ENCODE data around the gene DBI. TPM values are rescaled to one million over a fixed set of nuclear protein-coding genes. Genes with fewer than 3 reads are reported as not detected.

The DBI gene
- total RNA-seq (40.3 and 45.2 TPM in 2 replicates), polyA plus RNA-seq (69.4 and 81.8 TPM in 2 replicates), polyA minus RNA-seq (28.7 and 55.5 TPM in 2 replicates)
- 96.2 TPM for total RNA-seq (2013)

DNA sequence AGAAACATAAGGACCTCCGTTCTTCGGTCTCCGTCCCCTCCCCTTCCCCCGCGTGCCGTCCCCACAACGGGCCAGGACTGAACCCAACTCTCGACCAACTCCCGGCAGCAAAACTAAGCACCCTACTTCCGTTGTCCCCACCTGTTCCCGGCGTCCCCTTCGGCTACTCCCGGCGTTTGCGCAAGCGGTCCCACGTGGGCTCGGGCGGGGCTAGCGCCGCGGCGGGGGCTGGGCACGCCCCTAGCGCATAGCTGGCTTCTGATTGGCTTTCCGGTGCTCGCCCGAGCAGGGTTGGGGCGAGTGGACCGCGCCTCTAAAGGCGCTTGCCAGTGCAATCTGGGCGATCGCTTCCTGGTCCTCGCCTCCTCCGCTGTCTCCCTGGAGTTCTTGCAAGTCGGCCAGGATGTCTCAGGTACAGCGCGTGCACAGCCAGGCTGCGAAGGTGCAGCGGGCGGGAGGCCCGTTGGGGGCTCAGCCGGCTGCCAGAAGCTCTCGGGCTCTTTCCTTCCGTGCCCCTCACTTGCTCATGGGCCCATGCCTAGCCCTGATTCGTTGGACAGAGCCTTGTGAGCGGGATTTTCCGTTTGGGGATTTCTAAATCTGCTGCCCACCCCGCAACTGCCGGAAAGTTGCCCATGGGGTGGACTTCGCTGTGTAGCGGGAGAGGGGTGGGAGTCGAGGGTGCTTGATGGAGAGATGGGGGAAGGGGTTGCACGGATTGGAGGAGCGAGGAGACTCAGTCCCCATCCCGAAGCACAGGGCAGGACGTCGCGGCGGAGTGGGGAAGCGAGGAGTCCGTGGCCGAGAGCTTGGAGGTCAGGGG, at the start of gene DBI, which contains the start of gene C2orf76:
TSS of gene DBI (plus strand) at position 329 of the 823 bp plus-strand sequence. CDS start at position 404, 75 bp downstream.
TSS of gene C2orf76 (minus strand) at position 186 of the 823 bp plus-strand sequence. CDS start 26,875 bp downstream, outside the sequence.
- peaks cover 17% of the 10 kb centered on the region for H4K20me1 ChIP-seq (ENCODE audit: control insufficient read depth, insufficient read depth, low read length, poor library complexity, severe bottlenecking)
- peak within 1 kb of the TSS; percentile 95 for H3K4me2 ChIP-seq (replicated peaks; ENCODE audit: low read depth, low read length, poor library complexity, severe bottlenecking)
- peaks cover 2% of the 10 kb centered on the region for H3K9me3 Mint-ChIP-seq (ENCODE audit: insufficient read depth)
- peaks cover 57% of the 10 kb centered on the region for H3K4me1 Mint-ChIP-seq
- H3K79me2 ChIP-seq (ENCODE audit: control insufficient read depth, insufficient read depth, low read length), result peaks cover 48% of the 10 kb centered on the region
- WGBS (ENCODE audit: insufficient coverage), result under 1% methylated on average over 65 of the region's 65 CpGs
- H3K9ac ChIP-seq (ENCODE audit: low read length), result peak within 1 kb of the TSS; percentile 94
- ATAC-seq (ENCODE audit: low read depth) (peak; percentile 96), DNase-seq (peak; percentile 95)
- peak within 1 kb of the TSS; percentile 92 for H3K27ac Mint-ChIP-seq
- peaks cover 3 to 35% of the 10 kb centered on the region in 2 experiments for H3K36me3 ChIP-seq (replicated peaks in 1 of 2; ENCODE audit: control extremely low read depth in 1 of 2, control insufficient read depth in 1 of 2, extremely low read depth in 1 of 2, insufficient read depth in 2 of 2, low read length in 1 of 2)
- intact Hi-C loops (cut with micrococcal nuclease), result loop anchor here (1.0 to 5.0 kb wide), 8 partner anchors 15 to 886 kb away; partner anchors contain the start of genes PTPN4, RALB, STEAP3 and TMEM177
- H3K27me3 Mint-ChIP-seq, result no peaks in the 10 kb centered on the region
- H3K4me3 ChIP-seq (ENCODE audit: control extremely low read depth in 1 of 5, extremely low read depth in 1 of 5, insufficient read depth in 1 of 5, low read depth in 2 of 5, low read length in 4 of 5), result peak within 1 kb of the TSS; percentile 77 to 100 (median 94)
- H3K4me3 Mint-ChIP-seq, result peak within 1 kb of the TSS; percentile 99
- no peak for TF ChIP-seq CTCF (IDR thresholded peaks at IDR 0.05)
- TF ChIP-seq EZH2 (IDR thresholded peaks at IDR 0.05; ENCODE audit: borderline replicate concordance, insufficient read depth, low read depth, low read length, poor library complexity, severe bottlenecking), result no peak
- H3K4me1 ChIP-seq (ENCODE audit: control insufficient read depth in 2 of 2, insufficient read depth in 2 of 2, low read length in 2 of 2), result peaks cover 26 to 44% of the 10 kb centered on the region in 2 donors
- CTCF ChIA-PET, result interaction anchor here (0.8 to 1.2 kb wide), 2 partner anchors 16 to 810 kb away, joined by 3 read pairs; no protein-coding TSS in a partner anchor
- POLR2A ChIA-PET, result interaction anchor here (1.0 kb wide), 1 partner anchor 865 kb away, joined by 4 read pairs; no protein-coding TSS in a partner anchor
- H3K27ac ChIP-seq (ENCODE audit: low read length in 2 of 2), result peak within 1 kb of the TSS; percentile 84 to 91
- peak within 1 kb of the TSS; percentile 89 for H2AFZ ChIP-seq (ENCODE audit: insufficient read depth, low read depth, low read length, poor library complexity, severe bottlenecking)
- H3K27me3 ChIP-seq (replicated peaks in 1 of 4; ENCODE audit: control extremely low read depth in 1 of 4, control insufficient read depth in 3 of 4, insufficient read depth in 4 of 4, low read length in 3 of 4), result no peaks in the 10 kb centered on the region
- no peaks in the 10 kb centered on the region for H3K9me3 ChIP-seq (ENCODE audit: control extremely low read depth in 1 of 3, control insufficient read depth in 2 of 3, insufficient read depth in 1 of 3, low read length in 2 of 3)
